Measurements from ENCODE around the gene ABHD14A.

DNA sequence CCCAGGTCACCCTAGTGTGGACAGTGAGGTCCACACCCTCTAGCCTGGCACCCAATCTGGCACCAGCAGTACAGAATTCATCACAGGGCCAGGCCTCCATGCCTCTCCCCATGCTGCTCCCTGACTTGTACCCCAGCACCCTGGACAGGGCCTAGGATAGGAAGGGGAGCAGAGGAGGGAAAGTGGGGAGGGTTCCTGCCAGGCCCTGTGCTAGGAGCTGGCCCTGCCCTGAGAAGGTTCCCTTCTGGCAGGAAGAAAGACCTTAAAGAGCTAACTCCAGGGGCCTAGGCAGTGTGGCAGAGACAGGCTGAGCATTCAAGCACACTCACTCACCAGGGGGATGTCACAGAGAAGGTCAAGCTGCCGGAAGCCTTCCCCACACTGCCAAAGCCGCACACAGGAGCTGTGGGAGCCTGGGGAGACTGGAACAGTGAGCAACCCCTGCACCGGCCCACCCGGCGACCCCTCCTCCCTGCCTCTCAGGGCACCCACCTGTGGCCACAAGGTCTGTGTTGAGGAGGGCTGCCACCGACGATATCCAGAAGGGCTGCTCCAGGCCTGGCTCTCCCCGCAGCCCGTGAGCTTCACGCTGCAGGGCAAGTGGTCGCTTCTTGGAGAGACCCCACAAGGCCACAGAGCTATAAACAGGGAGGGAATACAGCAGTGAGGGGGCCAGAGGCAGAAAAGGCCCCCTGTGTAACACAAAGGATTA, 40.6 kb upstream of the ABHD14A start:
- TF ChIP-seq, protein P1, sequence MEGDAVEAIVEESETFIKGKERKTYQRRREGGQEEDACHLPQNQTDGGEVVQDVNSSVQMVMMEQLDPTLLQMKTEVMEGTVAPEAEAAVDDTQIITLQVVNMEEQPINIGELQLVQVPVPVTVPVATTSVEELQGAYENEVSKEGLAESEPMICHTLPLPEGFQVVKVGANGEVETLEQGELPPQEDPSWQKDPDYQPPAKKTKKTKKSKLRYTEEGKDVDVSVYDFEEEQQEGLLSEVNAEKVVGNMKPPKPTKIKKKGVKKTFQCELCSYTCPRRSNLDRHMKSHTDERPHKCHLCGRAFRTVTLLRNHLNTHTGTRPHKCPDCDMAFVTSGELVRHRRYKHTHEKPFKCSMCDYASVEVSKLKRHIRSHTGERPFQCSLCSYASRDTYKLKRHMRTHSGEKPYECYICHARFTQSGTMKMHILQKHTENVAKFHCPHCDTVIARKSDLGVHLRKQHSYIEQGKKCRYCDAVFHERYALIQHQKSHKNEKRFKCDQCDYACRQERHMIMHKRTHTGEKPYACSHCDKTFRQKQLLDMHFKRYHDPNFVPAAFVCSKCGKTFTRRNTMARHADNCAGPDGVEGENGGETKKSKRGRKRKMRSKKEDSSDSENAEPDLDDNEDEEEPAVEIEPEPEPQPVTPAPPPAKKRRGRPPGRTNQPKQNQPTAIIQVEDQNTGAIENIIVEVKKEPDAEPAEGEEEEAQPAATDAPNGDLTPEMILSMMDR (IDR thresholded peaks at IDR 0.05), result no peak
- TF ChIP-seq POLR2A (IDR thresholded peaks at IDR 0.05), result no peak
